Smooth muscle cell (in vitro differentiated cells): ENCODE data around the gene TMPRSS9. TPM values are rescaled to one million over a fixed set of nuclear protein-coding genes. Genes with fewer than 3 reads are reported as not detected.

Experiments used
- DNase-seq: peaks from one replicate; lab custom pipeline; 2025; ENCODE audit not compliant: unreplicated experiment; lab: John Stamatoyannopoulos, UW
- H2AFZ ChIP-seq: fragments of 200-600 bp; sonication (generic); 2 replicates; pipeline ENCODE4 v1.6.0; 2016; ENCODE audit warnings: antibody characterized with exemption, low read depth, mild to moderate bottlenecking
- H3F3A ChIP-seq: fragments of 200-600 bp; sonication (generic); 2 replicates; pipeline ENCODE4 v1.6.0; 2017; ENCODE audit warnings: antibody characterized with exemption, low read depth
- H3K27ac ChIP-seq: fragments of 200-600 bp; sonication (generic); 2 replicates; pipeline ENCODE4 v1.5.1; 2016; ENCODE audit warnings: low read depth, mild to moderate bottlenecking
- H3K27me3 ChIP-seq: fragments of 200-600 bp; sonication (generic); 2 replicates; pipeline ENCODE4 v1.6.1; 2016; ENCODE audit warnings: low read depth, mild to moderate bottlenecking
- H3K36me3 ChIP-seq: fragments of 200-600 bp; sonication (generic); 2 replicates; pipeline ENCODE4 v1.5.1; 2016; ENCODE audit warnings: low read depth
- H3K4me1 ChIP-seq: fragments of 200-600 bp; sonication (generic); 2 replicates; pipeline ENCODE4 v1.5.1; 2016; ENCODE audit warnings: low read depth
- H3K4me2 ChIP-seq: fragments of 200-600 bp; sonication (generic); 2 replicates; pipeline ENCODE4 v1.6.0; 2016; ENCODE audit warnings: mild to moderate bottlenecking
- H3K4me3 ChIP-seq: fragments of 200-600 bp; sonication (generic); 2 replicates; pipeline ENCODE4 v1.5.1; 2016; ENCODE audit warnings: mild to moderate bottlenecking
- H3K79me2 ChIP-seq: fragments of 200-600 bp; sonication (generic); 2 replicates; pipeline ENCODE4 v1.6.0; 2016; ENCODE audit warnings: low read depth, mild to moderate bottlenecking
- H3K9ac ChIP-seq: fragments of 200-600 bp; sonication (generic); 2 replicates; pipeline ENCODE4 v1.6.0; 2016; ENCODE audit warnings: low read depth
- H3K9me3 ChIP-seq: fragments of 200-600 bp; sonication (generic); replicated peaks from 2 replicates; pipeline ENCODE4 v1.5.1; 2016; ENCODE audit warnings: low read depth
- H4K20me1 ChIP-seq: fragments of 200-600 bp; sonication (generic); 2 replicates; pipeline ENCODE4 v1.6.0; 2016; ENCODE audit warnings: low read depth
- CTCF ChIP-seq: fragments of 200-600 bp; sonication (generic); IDR thresholded peaks from 2 replicates; pipeline ENCODE4 v1.5.1; 2017; ENCODE audit warnings: borderline replicate concordance, mild to moderate bottlenecking, antibody characterized with exemption; ENCODE audit not compliant: insufficient read depth, poor library complexity, severe bottlenecking
- WGBS: methylation state at CpG from one replicate; pipeline ENCODE4 v1.1.7; 2016; ENCODE audit warnings: low lambda C conversion rate; 5-methylcytosine and 5-hydroxymethylcytosine counted together
- polyA plus RNA-seq: library from polyadenylated mRNA; unstranded; fragments of >200 nt; fragmentation: Nextera tagmentation; extraction: Ambion mirVana; gene quantifications from 2 replicates; pipeline ENCODE4 v1.2.1, GENCODE V29; 2016
- total RNA-seq: library from RNA; depleted of rRNA; stranded (reverse); fragments of >200 nt; gene quantifications from 2 replicates; pipeline ENCODE4 v1.2.3, GENCODE V29; 2014

Gene TMPRSS9
- total and polyA plus RNA-seq, 2 experiments from 2014 or later: 0.05 TPM; not detected in 1

- Histone ChIP-seq H3K79me2 (peaks cover 52% of the 10 kb centered on the region), H3K4me3 (no peak overlapping the region), H3K9ac (no peak overlapping the region), H3K27me3 (no peaks in the 10 kb centered on the region), H3K4me2 (no peak overlapping the region), H3K4me1 (peaks cover 13% of the 10 kb centered on the region), H3K27ac (no peak overlapping the region), H4K20me1 (peaks cover 84% of the 10 kb centered on the region), H3K9me3 (no peaks in the 10 kb centered on the region), H3K36me3 (no peaks in the 10 kb centered on the region), H2AFZ (no peak overlapping the region), H3F3A (no peaks in the 10 kb centered on the region)
- TF ChIP-seq CTCF: no peak
- 96% methylated on average over 10 of the region's 26 CpGs for WGBS
- no peak for DNase-seq
Observed at GRCh38 chr19:2334986-2335846, 24.8 kb upstream of the TMPRSS9 start.

- DNase-seq: no peak
- H3K4me3 ChIP-seq: no peak overlapping the region
- H3K79me2 ChIP-seq: peaks cover 45% of the 10 kb centered on the region
- no peaks in the 10 kb centered on the region for H3K27me3 ChIP-seq
- no peak overlapping the region for H2AFZ ChIP-seq
- H3K36me3 ChIP-seq: no peaks in the 10 kb centered on the region
- H3K9me3 ChIP-seq: no peaks in the 10 kb centered on the region
- H3F3A ChIP-seq: no peaks in the 10 kb centered on the region
- no peak overlapping the region for H3K27ac ChIP-seq
- 99% methylated on average over 3 of the region's 3 CpGs for WGBS
- H3K9ac ChIP-seq: no peak overlapping the region
- no peak overlapping the region for H3K4me2 ChIP-seq
- TF ChIP-seq CTCF: no peak
- H4K20me1 ChIP-seq: peaks cover 78% of the 10 kb centered on the region
- H3K4me1 ChIP-seq: peaks cover 7% of the 10 kb centered on the region
Observed at GRCh38 chr19:2335848-2336247, 24.2 kb upstream of the TMPRSS9 start.

DNA sequence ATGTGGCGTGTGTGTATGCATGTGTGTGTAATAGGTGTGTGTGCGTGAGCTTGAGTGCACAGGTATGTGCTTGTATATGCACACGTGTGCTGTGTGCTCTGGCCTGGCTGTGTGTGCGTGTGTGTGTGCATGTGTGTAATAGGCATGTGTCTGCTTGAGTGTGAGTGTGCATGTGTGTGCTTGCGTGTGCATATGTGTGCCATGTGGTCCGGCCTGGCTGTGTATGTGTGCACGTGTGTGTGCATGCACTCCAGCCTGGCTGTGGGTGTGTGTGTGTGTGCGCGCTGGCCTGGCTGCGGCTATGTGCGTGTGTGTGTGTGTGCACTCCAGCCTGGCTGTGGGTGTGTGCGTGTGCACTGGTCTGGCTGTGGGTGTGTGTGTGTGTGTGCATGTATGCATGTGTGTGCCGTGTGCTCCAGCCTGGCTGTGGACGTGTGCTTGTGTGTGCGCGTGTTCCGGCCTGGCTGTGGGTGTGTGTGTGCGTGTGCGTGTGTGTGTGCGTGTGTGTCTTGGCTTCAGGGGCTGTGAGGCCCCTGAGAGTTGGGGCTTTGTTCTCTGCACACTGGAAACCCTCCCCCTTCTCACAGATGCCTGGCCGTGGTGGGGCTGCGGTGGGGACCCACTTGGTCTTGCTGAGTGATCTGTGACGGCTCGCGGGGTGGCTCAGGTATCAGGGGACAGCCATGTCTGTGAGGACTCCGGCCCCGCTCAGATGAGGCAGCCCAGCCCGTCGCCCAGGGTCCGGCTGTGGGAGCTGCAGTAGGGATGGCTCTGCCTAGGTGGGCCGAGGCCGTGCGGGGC, 23.3 kb upstream of the TMPRSS9 start:
- H3K4me2 ChIP-seq: no peak overlapping the region
- peaks cover 70% of the 10 kb centered on the region for H4K20me1 ChIP-seq
- H3K4me1 ChIP-seq: no peaks in the 10 kb centered on the region
- no peak overlapping the region for H3K27ac ChIP-seq
- H3K9ac ChIP-seq: no peak overlapping the region
- no peak for DNase-seq
- no peaks in the 10 kb centered on the region for H3K36me3 ChIP-seq
- H3K9me3 ChIP-seq: no peaks in the 10 kb centered on the region
- no peaks in the 10 kb centered on the region for H3F3A ChIP-seq
- peaks cover 36% of the 10 kb centered on the region for H3K79me2 ChIP-seq
- no peak overlapping the region for H2AFZ ChIP-seq
- H3K27me3 ChIP-seq: no peaks in the 10 kb centered on the region
- H3K4me3 ChIP-seq: no peak overlapping the region
- WGBS: 92% methylated on average over 33 of the region's 33 CpGs
- TF ChIP-seq CTCF: no peak
